HL-60 (cell line): ENCODE results near the gene AIPL1.

Experiments used
- DNase-seq, 2 experiments: peaks; one replicate each; pipeline ENCODE4 v3.0.0-alpha.2; 2010 to 2020; ENCODE audit warnings: low read depth in 1 of 2, low spot score in 1 of 2
- H3K27ac ChIP-seq: fragments of 250-450 bp; sonication (Bioruptor Pico); replicated peaks from 2 replicates; pipeline ENCODE4 v1.5.1; 2020; ENCODE audit warnings: mild to moderate bottlenecking, moderate library complexity
- H3K27me3 ChIP-seq: fragments of 250-450 bp; sonication (Bioruptor Pico); 2 replicates; pipeline ENCODE4 v1.5.1; 2021; ENCODE audit warnings: mild to moderate bottlenecking, moderate library complexity; ENCODE audit not compliant: insufficient read depth, poor library complexity, severe bottlenecking
- H3K4me3 ChIP-seq: replicated peaks from 2 replicates; pipeline ENCODE4 v1.5.1; 2011; ENCODE audit warnings: mild to moderate bottlenecking, control low read depth, low read length; ENCODE audit not compliant: insufficient read depth
- GABPA ChIP-seq: IDR thresholded peaks from 2 replicates; pipeline ENCODE4 v1.6.1; 2012; ENCODE audit warnings: low read depth
- POLR2AphosphoS5 ChIP-seq: IDR thresholded peaks from 2 replicates; pipeline ENCODE4 v1.6.1; 2012; ENCODE audit warnings: low read depth
- REST ChIP-seq: IDR thresholded peaks from 2 replicates; pipeline ENCODE4 v1.6.1; 2012; ENCODE audit warnings: low read depth; ENCODE audit not compliant: insufficient replicate concordance
- SPI1 ChIP-seq: IDR thresholded peaks from 2 replicates; pipeline ENCODE4 v1.6.1; 2012; ENCODE audit warnings: low read depth, mild to moderate bottlenecking, borderline replicate concordance
- TF ChIP-seq, protein P1 (sequence below): IDR thresholded peaks from one replicate; pipeline ENCODE4 v1.5.1; 2011; ENCODE audit warnings: low read length, control low read depth, inconsistent platforms; ENCODE audit not compliant: insufficient read depth

The AIPL1 gene

GRCh38 chr17:6437956-6438355 lies 3.0 kb upstream of the AIPL1 start:
- TF ChIP-seq, protein P1, sequence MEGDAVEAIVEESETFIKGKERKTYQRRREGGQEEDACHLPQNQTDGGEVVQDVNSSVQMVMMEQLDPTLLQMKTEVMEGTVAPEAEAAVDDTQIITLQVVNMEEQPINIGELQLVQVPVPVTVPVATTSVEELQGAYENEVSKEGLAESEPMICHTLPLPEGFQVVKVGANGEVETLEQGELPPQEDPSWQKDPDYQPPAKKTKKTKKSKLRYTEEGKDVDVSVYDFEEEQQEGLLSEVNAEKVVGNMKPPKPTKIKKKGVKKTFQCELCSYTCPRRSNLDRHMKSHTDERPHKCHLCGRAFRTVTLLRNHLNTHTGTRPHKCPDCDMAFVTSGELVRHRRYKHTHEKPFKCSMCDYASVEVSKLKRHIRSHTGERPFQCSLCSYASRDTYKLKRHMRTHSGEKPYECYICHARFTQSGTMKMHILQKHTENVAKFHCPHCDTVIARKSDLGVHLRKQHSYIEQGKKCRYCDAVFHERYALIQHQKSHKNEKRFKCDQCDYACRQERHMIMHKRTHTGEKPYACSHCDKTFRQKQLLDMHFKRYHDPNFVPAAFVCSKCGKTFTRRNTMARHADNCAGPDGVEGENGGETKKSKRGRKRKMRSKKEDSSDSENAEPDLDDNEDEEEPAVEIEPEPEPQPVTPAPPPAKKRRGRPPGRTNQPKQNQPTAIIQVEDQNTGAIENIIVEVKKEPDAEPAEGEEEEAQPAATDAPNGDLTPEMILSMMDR: no peak
- no peak for TF ChIP-seq POLR2AphosphoS5
- no peak for TF ChIP-seq REST
- TF ChIP-seq GABPA: no peak
- TF ChIP-seq SPI1: no peak
- no peak overlapping the region for H3K4me3 ChIP-seq
- no peak for DNase-seq
- no peak overlapping the region for H3K27ac ChIP-seq
- no peaks in the 10 kb centered on the region for H3K27me3 ChIP-seq

DNA sequence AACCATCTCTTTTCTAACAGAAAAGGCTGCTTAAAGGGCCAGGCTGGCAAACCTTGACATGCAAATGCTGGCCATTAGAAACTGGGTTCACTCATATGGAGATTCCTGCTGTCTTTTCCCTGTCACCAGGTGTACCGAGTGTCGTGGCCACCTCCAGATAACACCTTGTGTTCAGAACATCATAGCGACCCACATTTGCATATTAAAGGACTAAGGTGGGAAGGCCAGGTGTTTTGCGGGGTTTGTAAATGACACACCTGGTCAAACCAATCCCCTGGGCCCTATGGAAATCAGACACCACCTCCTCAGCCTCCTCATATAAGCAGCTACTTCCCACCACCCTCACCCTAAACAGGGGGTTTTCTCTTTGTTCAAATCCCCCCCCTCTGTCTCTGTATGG lies 2.5 kb upstream of the AIPL1 start:
- DNase-seq: no peak
- H3K27ac ChIP-seq: no peak overlapping the region
- no peak for TF ChIP-seq POLR2AphosphoS5
- no peak for TF ChIP-seq REST
- TF ChIP-seq, protein P1: no peak
- TF ChIP-seq SPI1: no peak
- TF ChIP-seq GABPA: no peak

DNA sequence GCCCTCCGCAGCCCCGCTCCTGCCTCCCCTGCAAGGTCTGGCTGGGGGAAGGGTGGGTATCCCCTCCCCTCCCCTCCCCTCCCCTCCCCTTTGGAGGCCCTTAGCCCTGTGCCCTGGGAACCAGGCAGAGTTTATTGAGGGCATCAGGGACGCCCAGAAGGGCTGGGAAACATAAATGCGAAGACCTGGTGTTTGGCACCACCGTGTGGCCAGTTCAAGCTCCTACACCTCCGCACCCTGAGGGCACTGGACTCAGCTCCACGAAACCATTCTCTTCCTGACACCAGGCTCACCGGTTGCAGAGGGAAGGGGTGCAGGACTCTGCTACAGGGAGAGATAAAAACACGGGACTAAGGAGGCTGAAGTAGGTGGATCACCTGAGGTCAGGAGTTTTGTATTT lies 1.0 kb upstream of the AIPL1 start:
- Histone ChIP-seq H3K27ac (no peak overlapping the region), H3K4me3 (no peak overlapping the region), H3K27me3 (no peaks in the 10 kb centered on the region)
- TF ChIP-seq, protein P1: peak; percentile 54
- TF ChIP-seq REST (no peak), GABPA (no peak), SPI1 (no peak), POLR2AphosphoS5 (no peak)
- peak in 1 of 2 experiments; percentile 23 for DNase-seq

More for the DNA sequence above, 2.5 kb upstream of the AIPL1 start:
- Histone ChIP-seq H3K4me3 (no peak overlapping the region), H3K27me3 (no peaks in the 10 kb centered on the region)
